ENCODE measurements around the gene PSD.

Gene PSD

DNA sequence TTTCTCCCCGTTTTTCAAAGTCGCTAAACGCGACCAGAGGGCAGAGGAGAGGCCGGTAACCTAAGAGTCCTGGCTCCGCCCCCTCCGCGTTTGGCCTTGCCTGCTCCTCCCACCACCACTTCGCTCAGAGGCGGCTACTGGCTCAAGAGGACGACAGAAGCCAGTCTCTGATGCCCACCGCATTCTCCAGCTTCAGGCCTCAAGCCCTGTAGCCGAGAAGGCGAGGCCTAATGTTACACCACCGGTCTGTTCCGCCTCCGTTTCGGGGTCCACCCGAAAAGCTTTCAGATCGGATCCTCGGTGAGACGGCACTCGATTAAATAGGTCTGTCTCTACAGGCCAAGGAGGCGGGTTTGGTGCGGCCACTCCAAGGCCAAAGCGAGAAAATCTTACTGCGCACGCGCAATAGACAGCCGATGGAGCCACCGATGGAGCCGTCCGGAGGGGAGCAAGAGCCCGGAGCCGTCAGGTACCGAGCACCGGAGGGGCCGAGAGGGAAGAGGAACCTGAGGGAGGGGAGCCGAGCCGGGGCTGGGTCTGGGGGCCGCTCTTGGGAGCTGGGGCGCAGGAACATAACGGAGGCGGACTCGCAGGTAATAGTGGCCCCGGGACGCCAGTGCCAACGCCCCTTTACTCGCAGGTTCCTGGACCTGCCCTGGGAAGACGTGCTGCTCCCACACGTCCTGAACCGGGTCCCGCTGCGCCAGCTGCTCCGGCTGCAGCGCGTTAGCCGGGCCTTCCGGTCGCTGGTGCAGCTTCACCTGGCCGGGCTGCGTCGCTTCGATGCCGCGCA, 2.3 kb upstream of the PSD start, which contains the start of gene FBXL15 (continued):
- TF ChIP-seq ZNF639 (tag by site-specific recombination; IDR thresholded peaks at IDR 0.05) (peak; percentile 96), ZNF692 (tag by site-specific recombination; IDR thresholded peaks at IDR 0.05) (peak; percentile 95), ELK4 (IDR thresholded peaks at IDR 0.05; ENCODE audit: borderline replicate concordance, low read depth, low read length) (no peak), BCL11A (tag by site-specific recombination; IDR thresholded peaks at IDR 0.05; ENCODE audit: low read depth) (peak; percentile 23; the same call in 1 of the 2 replicates), ZNF701 (tag by site-specific recombination; IDR thresholded peaks at IDR 0.05) (no peak), ZNF529 (tag by site-specific recombination; IDR thresholded peaks at IDR 0.05; ENCODE audit: insufficient replicate concordance) (no peak), ZNF664 (tag by site-specific recombination; IDR thresholded peaks at IDR 0.05) (peak; percentile 44; the same call in 1 of the 2 replicates), ZNF623 (tag by site-specific recombination; IDR thresholded peaks at IDR 0.05) (peak; percentile 36; the same call in 1 of the 2 replicates), HOXA7 (CRISPR knock-in tag; IDR thresholded peaks at IDR 0.05; ENCODE audit: borderline replicate concordance) (no peak), ZBTB48 (tag by site-specific recombination; IDR thresholded peaks at IDR 0.05) (peak; percentile 70), ZNF311 (tag by site-specific recombination; IDR thresholded peaks at IDR 0.05; ENCODE audit: borderline replicate concordance) (no peak), MZF1 (tag by site-specific recombination; IDR thresholded peaks at IDR 0.05; ENCODE audit: borderline replicate concordance) (peak; percentile 80; the same call in 1 of the 2 replicates), WT1 (tag by site-specific recombination; IDR thresholded peaks at IDR 0.05) (peak; percentile 46), RBAK (tag by site-specific recombination; IDR thresholded peaks at IDR 0.05) (no peak), ZNF18 (tag by site-specific recombination; IDR thresholded peaks at IDR 0.05) (peak; percentile 60; the same call in 1 of the 2 replicates), MEIS1 (CRISPR knock-in tag; IDR thresholded peaks at IDR 0.05; ENCODE audit: borderline replicate concordance) (no peak), ZNF624 (tag by site-specific recombination; IDR thresholded peaks at IDR 0.05) (0 out of 2 replicates have a peak, but pooled peaks have one; percentile 30), ZNF776 (tag by site-specific recombination; IDR thresholded peaks at IDR 0.05; ENCODE audit: borderline replicate concordance) (no peak), ZNF26 (tag by site-specific recombination; IDR thresholded peaks at IDR 0.05) (no peak), ZNF169 (tag by site-specific recombination; IDR thresholded peaks at IDR 0.05) (no peak), ZNF510 (tag by site-specific recombination; IDR thresholded peaks at IDR 0.05; ENCODE audit: insufficient replicate concordance) (no peak), ZNF302 (tag by site-specific recombination; IDR thresholded peaks at IDR 0.05; ENCODE audit: low read depth) (no peak), GLI4 (tag by site-specific recombination; IDR thresholded peaks at IDR 0.05) (peak; percentile 98), BCL6B (tag by site-specific recombination; IDR thresholded peaks at IDR 0.05) (no peak)
- TF ChIP-seq, protein P1, sequence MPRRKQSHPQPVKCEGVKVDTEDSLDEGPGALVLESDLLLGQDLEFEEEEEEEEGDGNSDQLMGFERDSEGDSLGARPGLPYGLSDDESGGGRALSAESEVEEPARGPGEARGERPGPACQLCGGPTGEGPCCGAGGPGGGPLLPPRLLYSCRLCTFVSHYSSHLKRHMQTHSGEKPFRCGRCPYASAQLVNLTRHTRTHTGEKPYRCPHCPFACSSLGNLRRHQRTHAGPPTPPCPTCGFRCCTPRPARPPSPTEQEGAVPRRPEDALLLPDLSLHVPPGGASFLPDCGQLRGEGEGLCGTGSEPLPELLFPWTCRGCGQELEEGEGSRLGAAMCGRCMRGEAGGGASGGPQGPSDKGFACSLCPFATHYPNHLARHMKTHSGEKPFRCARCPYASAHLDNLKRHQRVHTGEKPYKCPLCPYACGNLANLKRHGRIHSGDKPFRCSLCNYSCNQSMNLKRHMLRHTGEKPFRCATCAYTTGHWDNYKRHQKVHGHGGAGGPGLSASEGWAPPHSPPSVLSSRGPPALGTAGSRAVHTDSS (tag by site-specific recombination; IDR thresholded peaks at IDR 0.05): peak; percentile 24; the same call in 1 of the 2 replicates
- TF ChIP-seq, protein P2, sequence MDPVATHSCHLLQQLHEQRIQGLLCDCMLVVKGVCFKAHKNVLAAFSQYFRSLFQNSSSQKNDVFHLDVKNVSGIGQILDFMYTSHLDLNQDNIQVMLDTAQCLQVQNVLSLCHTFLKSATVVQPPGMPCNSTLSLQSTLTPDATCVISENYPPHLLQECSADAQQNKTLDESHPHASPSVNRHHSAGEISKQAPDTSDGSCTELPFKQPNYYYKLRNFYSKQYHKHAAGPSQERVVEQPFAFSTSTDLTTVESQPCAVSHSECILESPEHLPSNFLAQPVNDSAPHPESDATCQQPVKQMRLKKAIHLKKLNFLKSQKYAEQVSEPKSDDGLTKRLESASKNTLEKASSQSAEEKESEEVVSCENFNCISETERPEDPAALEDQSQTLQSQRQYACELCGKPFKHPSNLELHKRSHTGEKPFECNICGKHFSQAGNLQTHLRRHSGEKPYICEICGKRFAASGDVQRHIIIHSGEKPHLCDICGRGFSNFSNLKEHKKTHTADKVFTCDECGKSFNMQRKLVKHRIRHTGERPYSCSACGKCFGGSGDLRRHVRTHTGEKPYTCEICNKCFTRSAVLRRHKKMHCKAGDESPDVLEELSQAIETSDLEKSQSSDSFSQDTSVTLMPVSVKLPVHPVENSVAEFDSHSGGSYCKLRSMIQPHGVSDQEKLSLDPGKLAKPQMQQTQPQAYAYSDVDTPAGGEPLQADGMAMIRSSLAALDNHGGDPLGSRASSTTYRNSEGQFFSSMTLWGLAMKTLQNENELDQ (tag by site-specific recombination; IDR thresholded peaks at IDR 0.05; ENCODE audit: low read depth): no peak

Data from HEK293 (cell line).